Breast epithelium (tissue), 4 donors: ENCODE results near the gene UQCC2. TPM values are rescaled to one million over a fixed set of nuclear protein-coding genes. Genes with fewer than 3 reads are reported as not detected.

Experiments used
- DNase-seq, 2 donors: peaks; one replicate each; pipeline ENCODE4 v3.0.0-alpha.2; 2019; ENCODE audit warnings: low spot score in 2 of 2
- H3K27ac ChIP-seq, 2 donors: fragments of 200-600 bp; sonication (generic) in 1 of 2; one replicate each; pipeline ENCODE4 v1.5.1; 2016 to 2019; ENCODE audit warnings: mild to moderate bottlenecking in 1 of 2
- H3K27me3 ChIP-seq, 2 donors: fragments of 200-600 bp; sonication (generic) in 1 of 2; one replicate each; pipeline versions ENCODE4 v1.5.1 to v1.6.0; 2017 to 2019; ENCODE audit warnings: control low read depth in 1 of 2, mild to moderate bottlenecking in 1 of 2
- H3K36me3 ChIP-seq: fragments of 200-600 bp; one replicate; pipeline ENCODE4 v1.5.1; 2019
- H3K4me1 ChIP-seq, 2 donors: fragments of 200-600 bp; sonication (generic); one replicate each; pipeline ENCODE4 v1.5.1; 2016 to 2019; ENCODE audit warnings: control low read depth in 1 of 2
- H3K4me3 ChIP-seq, 3 donors: fragments of 200-600 bp; sonication (generic); 1 replicate in 2 of 3; 2 replicates in 1 of 3; pipeline ENCODE4 v1.5.1; 2016 to 2019; ENCODE audit warnings: mild to moderate bottlenecking in 3 of 3, moderate library complexity in 2 of 3
- H3K9me3 ChIP-seq, 2 donors: fragments of 200-600 bp; sonication (generic) in 1 of 2; one replicate each; pipeline ENCODE4 v1.5.1; 2016 to 2019; ENCODE audit warnings: control low read depth in 1 of 2
- CTCF ChIP-seq, 3 donors: fragments of 450-650 bp; IDR thresholded peaks; one replicate each; pipeline ENCODE4 v1.5.1; 2016 to 2017; ENCODE audit warnings: antibody characterized with exemption in 3 of 3, mild to moderate bottlenecking in 3 of 3, moderate library complexity in 3 of 3
- POLR2A ChIP-seq: fragments of 450-650 bp; IDR thresholded peaks from one replicate; pipeline ENCODE4 v1.6.1; 2016; ENCODE audit warnings: antibody characterized with exemption, mild to moderate bottlenecking, moderate library complexity
- POLR2AphosphoS5 ChIP-seq, 3 donors: sonication (generic); formaldehyde crosslinking; IDR thresholded peaks; one replicate each; pipeline ENCODE4 v1.6.1; 2017; ENCODE audit warnings: antibody characterized with exemption in 3 of 3
- intact Hi-C: fragments of 100-400 bp; cut with DNase I; formaldehyde crosslinking; loops from one replicate; pipeline ENCODE4 v1.15.1; 2023; ENCODE audit warnings: low total_unique reads
- total RNA-seq, 3 donors: library from RNA; depleted of rRNA; stranded (reverse); fragments of >200 nt; gene quantifications; one replicate each; pipeline ENCODE4 v1.1.0, GENCODE V29; 2016

Gene UQCC2
- total RNA-seq, 3 donors from 2014 or later: 9.9 to 19.7 (median 19.6) TPM

- no peaks in the 10 kb centered on the region for H3K36me3 ChIP-seq
- H3K4me3 ChIP-seq: peak overlapping the region in 1 of 3 donors; percentile 4
- H3K4me1 ChIP-seq: peaks cover 7 to 11% of the 10 kb centered on the region in 2 donors
- intact Hi-C loops: no loop called here
- H3K27ac ChIP-seq: peak overlapping the region; percentile 56 to 64
- H3K9me3 ChIP-seq: no peaks in the 10 kb centered on the region
- peak; percentile 67 to 71 for DNase-seq
- TF ChIP-seq CTCF (IDR thresholded peaks at IDR 0.05): peak; percentile 82 to 93 (median 85)
- TF ChIP-seq POLR2A: no peak
- peak in 1 of 3 donors; percentile 14 for TF ChIP-seq POLR2AphosphoS5 (IDR thresholded peaks at IDR 0.05)
- H3K27me3 ChIP-seq: no peaks in the 10 kb centered on the region
Observed at GRCh38 chr6:33744001-33744848, 32.7 kb upstream of the UQCC2 start.

- Histone ChIP-seq H3K4me3 (no peak overlapping the region), H3K4me1 (peaks cover 7 to 12% of the 10 kb centered on the region in 2 donors), H3K27ac (no peak overlapping the region), H3K36me3 (no peaks in the 10 kb centered on the region), H3K9me3 (no peaks in the 10 kb centered on the region), H3K27me3 (no peaks in the 10 kb centered on the region)
- no peak for DNase-seq
- TF ChIP-seq POLR2A (no peak), POLR2AphosphoS5 (IDR thresholded peaks at IDR 0.05) (no peak), CTCF (IDR thresholded peaks at IDR 0.05) (no peak)
- intact Hi-C loops: no loop called here
Observed at GRCh38 chr6:33742837-33743236, 31.3 kb upstream of the UQCC2 start.

- intact Hi-C loops: no loop called here
- no peak for TF ChIP-seq POLR2A
- TF ChIP-seq CTCF (IDR thresholded peaks at IDR 0.05): no peak
- TF ChIP-seq POLR2AphosphoS5 (IDR thresholded peaks at IDR 0.05): no peak
- no peak for DNase-seq
- Histone ChIP-seq H3K4me3 (no peak overlapping the region), H3K36me3 (no peaks in the 10 kb centered on the region), H3K27me3 (no peaks in the 10 kb centered on the region), H3K27ac (no peak overlapping the region), H3K9me3 (no peaks in the 10 kb centered on the region), H3K4me1 (peaks cover 7 to 12% of the 10 kb centered on the region in 2 donors)
Observed at GRCh38 chr6:33742092-33742491, 30.6 kb upstream of the UQCC2 start.

GRCh38 chr6:33740794-33741193 lies 29.3 kb upstream of the UQCC2 start:
- H3K36me3 ChIP-seq: no peaks in the 10 kb centered on the region
- TF ChIP-seq CTCF (IDR thresholded peaks at IDR 0.05): no peak
- no peak for TF ChIP-seq POLR2A
- no peak for TF ChIP-seq POLR2AphosphoS5 (IDR thresholded peaks at IDR 0.05)
- DNase-seq: no peak
- no peaks in the 10 kb centered on the region for H3K9me3 ChIP-seq
- no peak overlapping the region for H3K4me3 ChIP-seq
- intact Hi-C loops: no loop called here
- peaks cover 7 to 12% of the 10 kb centered on the region in 2 donors for H3K4me1 ChIP-seq
- H3K27me3 ChIP-seq: no peaks in the 10 kb centered on the region
- H3K27ac ChIP-seq: peak overlapping the region; percentile 80 to 83

GRCh38 chr6:33740204-33740608 lies 28.7 kb upstream of the UQCC2 start:
- Histone ChIP-seq H3K4me1 (peaks cover 7 to 12% of the 10 kb centered on the region in 2 donors), H3K27ac (peak overlapping the region; percentile 80 to 83), H3K27me3 (no peaks in the 10 kb centered on the region), H3K36me3 (no peaks in the 10 kb centered on the region), H3K4me3 (no peak overlapping the region), H3K9me3 (no peaks in the 10 kb centered on the region)
- intact Hi-C loops: no loop called here
- peak; percentile 73 to 81 for DNase-seq
- peak in 1 of 3 donors; percentile 53 for TF ChIP-seq POLR2AphosphoS5 (IDR thresholded peaks at IDR 0.05)
- TF ChIP-seq CTCF (IDR thresholded peaks at IDR 0.05): no peak
